ENCODE data around the gene FCHO2. TPM values are rescaled to one million over a fixed set of nuclear protein-coding genes. Genes with fewer than 3 reads are reported as not detected.

FCHO2 gene
- total RNA-seq, 1 experiment from 2014 or later = 16.9 TPM

DNA sequence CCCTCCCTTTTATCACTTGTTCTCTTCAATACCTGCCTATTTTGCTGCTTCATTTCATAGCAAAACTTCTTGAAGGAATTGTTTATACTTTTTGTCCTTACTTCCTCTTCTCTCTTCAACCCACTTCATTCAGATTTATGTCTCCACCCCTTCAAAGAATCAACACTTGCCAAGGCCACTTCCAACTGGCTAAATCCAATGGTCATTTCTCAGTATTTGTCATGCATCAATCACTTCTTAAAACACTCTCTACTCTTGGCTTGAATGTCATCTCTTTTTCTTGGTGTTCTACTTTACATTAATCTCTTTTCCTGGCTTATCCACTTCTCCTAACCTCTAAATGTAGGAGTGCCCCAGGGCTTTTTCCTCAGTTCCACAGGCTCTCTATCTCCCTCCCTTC is 8.3 kb upstream of the FCHO2 start:
- Mint-ChIP-seq H3K9me3 (ENCODE audit: unreplicated experiment) (peaks cover 14% of the 10 kb centered on the region), H3K36me3 (ENCODE audit: insufficient read depth, unreplicated experiment) (no peaks in the 10 kb centered on the region), H3K4me3 (ENCODE audit: unreplicated experiment) (no peak overlapping the region), H3K27me3 (ENCODE audit: insufficient read depth, unreplicated experiment) (no peaks in the 10 kb centered on the region), H3K27ac (ENCODE audit: low read depth, unreplicated experiment) (no peak overlapping the region), H3K4me1 (ENCODE audit: insufficient read depth, unreplicated experiment) (peaks cover 62% of the 10 kb centered on the region)
- no peak for DNase-seq (ENCODE audit: unreplicated experiment)
- BruUV-seq (replicated peaks) = no TSS peak
- ChIA-PET CTCF (no interaction called here), POLR2A (no interaction called here)
- intact Hi-C loops (cut with micrococcal nuclease) = no loop called here
- TF ChIP-seq, protein P1, sequence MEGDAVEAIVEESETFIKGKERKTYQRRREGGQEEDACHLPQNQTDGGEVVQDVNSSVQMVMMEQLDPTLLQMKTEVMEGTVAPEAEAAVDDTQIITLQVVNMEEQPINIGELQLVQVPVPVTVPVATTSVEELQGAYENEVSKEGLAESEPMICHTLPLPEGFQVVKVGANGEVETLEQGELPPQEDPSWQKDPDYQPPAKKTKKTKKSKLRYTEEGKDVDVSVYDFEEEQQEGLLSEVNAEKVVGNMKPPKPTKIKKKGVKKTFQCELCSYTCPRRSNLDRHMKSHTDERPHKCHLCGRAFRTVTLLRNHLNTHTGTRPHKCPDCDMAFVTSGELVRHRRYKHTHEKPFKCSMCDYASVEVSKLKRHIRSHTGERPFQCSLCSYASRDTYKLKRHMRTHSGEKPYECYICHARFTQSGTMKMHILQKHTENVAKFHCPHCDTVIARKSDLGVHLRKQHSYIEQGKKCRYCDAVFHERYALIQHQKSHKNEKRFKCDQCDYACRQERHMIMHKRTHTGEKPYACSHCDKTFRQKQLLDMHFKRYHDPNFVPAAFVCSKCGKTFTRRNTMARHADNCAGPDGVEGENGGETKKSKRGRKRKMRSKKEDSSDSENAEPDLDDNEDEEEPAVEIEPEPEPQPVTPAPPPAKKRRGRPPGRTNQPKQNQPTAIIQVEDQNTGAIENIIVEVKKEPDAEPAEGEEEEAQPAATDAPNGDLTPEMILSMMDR (IDR thresholded peaks at IDR 0.05; ENCODE audit: unreplicated experiment) = no peak

DNA sequence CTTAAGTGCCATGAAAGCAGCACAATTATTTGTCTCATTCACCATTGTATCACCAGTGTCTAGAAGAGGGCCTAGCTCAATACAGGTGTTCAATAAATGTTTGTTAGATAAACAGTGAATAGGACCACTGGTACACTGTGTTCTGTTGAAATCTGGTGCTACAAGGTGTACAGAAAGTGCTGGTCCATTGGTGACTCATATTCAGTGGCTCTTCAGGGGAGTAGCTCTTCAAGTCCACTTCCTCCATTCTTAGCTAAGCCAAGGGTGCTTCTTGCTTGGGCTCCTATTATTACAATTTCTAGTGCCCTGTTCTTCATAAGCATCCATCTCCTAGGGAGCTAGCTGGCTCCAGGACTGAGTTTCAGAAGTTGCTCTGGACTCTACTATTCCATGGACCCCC is 6.4 kb upstream of the FCHO2 start:
- TF ChIP-seq, protein P1 (IDR thresholded peaks at IDR 0.05; ENCODE audit: unreplicated experiment) = no peak
- intact Hi-C loops (cut with micrococcal nuclease) = no loop called here
- peak; percentile 27 for DNase-seq (ENCODE audit: unreplicated experiment)
- CTCF ChIA-PET = interaction anchor here (0.7 to 1.0 kb wide), 2 partner anchors 37 to 148 kb away, joined by 3 to 4 read pairs; no protein-coding TSS in a partner anchor
- H3K4me3 Mint-ChIP-seq (ENCODE audit: unreplicated experiment) = peak overlapping the region; percentile 12
- no peaks in the 10 kb centered on the region for H3K27me3 Mint-ChIP-seq (ENCODE audit: insufficient read depth, unreplicated experiment)
- POLR2A ChIA-PET = interaction anchor here (0.8 to 1.5 kb wide), 4 partner anchors 13 to 99 kb away, joined by 3 to 4 read pairs (median 3); no protein-coding TSS in a partner anchor
- BruUV-seq (replicated peaks) = no TSS peak
- peak overlapping the region; percentile 90 for H3K27ac Mint-ChIP-seq (ENCODE audit: low read depth, unreplicated experiment)
- H3K4me1 Mint-ChIP-seq (ENCODE audit: insufficient read depth, unreplicated experiment) = peaks cover 65% of the 10 kb centered on the region
- H3K36me3 Mint-ChIP-seq (ENCODE audit: insufficient read depth, unreplicated experiment) = no peaks in the 10 kb centered on the region
- H3K9me3 Mint-ChIP-seq (ENCODE audit: unreplicated experiment) = peaks cover 14% of the 10 kb centered on the region

DNA sequence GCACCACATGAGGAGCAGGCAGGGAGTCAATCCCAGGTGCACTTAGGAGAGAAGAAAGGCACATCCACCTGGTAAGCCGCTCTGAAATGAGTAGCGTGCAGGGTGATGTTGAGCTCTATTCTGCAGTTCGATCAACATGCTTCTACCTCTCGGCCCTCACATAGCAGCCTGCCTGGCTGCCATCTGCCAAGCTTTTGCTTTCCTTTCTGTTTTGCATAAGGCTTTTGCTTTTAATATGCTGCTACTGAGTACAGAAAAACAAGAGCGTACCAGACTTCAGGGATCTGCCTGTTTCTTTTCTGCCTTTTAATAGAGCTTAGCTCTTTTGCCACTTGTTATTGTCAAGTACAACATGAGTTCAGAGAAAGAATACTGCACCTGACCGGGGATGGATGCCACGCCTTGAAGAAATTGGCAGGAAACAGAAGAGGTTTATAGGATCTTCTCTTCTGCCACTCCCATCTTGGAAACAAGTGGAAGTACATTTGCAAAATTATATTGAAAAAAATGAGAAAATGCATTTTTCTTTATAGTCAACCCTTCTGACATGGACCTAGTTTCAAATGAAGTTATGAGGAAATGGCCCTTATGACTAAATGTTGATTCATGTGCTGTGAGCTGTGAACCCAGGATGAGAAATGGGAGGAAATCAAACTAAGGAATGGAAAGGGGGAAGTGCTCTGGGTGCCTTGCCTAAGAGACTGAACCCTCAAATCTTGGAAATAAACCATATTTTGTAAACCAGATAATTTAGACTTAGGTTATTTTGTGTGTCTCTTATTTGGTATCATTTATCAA is 4.0 kb upstream of the FCHO2 start:
- CTCF ChIA-PET = interaction anchor here (0.7 to 1.0 kb wide), 2 partner anchors 52 to 585 kb away, joined by 3 to 4 read pairs; no protein-coding TSS in a partner anchor
- Mint-ChIP-seq H3K27me3 (ENCODE audit: insufficient read depth, unreplicated experiment) (no peaks in the 10 kb centered on the region), H3K9me3 (ENCODE audit: unreplicated experiment) (peaks cover 14% of the 10 kb centered on the region), H3K4me3 (ENCODE audit: unreplicated experiment) (peak overlapping the region; percentile 37), H3K27ac (ENCODE audit: low read depth, unreplicated experiment) (peak overlapping the region; percentile 72), H3K4me1 (ENCODE audit: insufficient read depth, unreplicated experiment) (peaks cover 62% of the 10 kb centered on the region), H3K36me3 (ENCODE audit: insufficient read depth, unreplicated experiment) (peaks cover 7% of the 10 kb centered on the region)
- TF ChIP-seq, protein P1 (IDR thresholded peaks at IDR 0.05; ENCODE audit: unreplicated experiment) = no peak
- no TSS peak for BruUV-seq (replicated peaks)
- DNase-seq (ENCODE audit: unreplicated experiment) = peak; percentile 88
- POLR2A ChIA-PET = interaction anchor here (0.7 to 1.7 kb wide), 9 partner anchors 9 to 1306 kb away, joined by 3 to 5 read pairs (median 4); partner anchors contain the start of gene BTF3
- intact Hi-C loops (cut with micrococcal nuclease) = loop anchor here (10.0 kb wide), 1 partner anchor 503 kb away; no protein-coding TSS in a partner anchor

DNA sequence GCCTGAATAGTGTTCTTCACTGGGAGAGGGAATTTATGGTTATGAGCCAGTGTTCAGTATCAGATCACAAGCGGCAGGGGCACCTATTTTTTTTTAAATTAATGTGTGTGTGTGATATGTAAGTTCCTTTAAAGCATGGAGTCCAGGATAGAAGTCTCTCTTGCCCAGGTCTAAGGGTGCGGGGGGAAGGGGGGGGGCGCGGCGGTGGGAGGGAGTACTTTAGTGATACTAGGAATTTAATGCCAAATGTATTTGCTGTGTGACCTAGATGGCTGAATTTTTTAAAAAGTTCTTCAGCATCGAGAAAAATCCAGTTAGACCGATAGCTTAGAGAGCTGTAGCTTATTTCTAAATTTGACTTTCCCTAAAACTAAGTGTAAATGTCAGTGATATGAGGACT is 1.5 kb upstream of the FCHO2 start:
- Mint-ChIP-seq H3K4me3 (ENCODE audit: unreplicated experiment) (peak overlapping the region; percentile 86), H3K27me3 (ENCODE audit: insufficient read depth, unreplicated experiment) (no peaks in the 10 kb centered on the region), H3K4me1 (ENCODE audit: insufficient read depth, unreplicated experiment) (peaks cover 50% of the 10 kb centered on the region), H3K9me3 (ENCODE audit: unreplicated experiment) (no peaks in the 10 kb centered on the region), H3K27ac (ENCODE audit: low read depth, unreplicated experiment) (peak overlapping the region; percentile 99), H3K36me3 (ENCODE audit: insufficient read depth, unreplicated experiment) (peaks cover 7% of the 10 kb centered on the region)
- intact Hi-C loops (cut with micrococcal nuclease) = loop anchor here (1.0 to 10.0 kb wide), 2 partner anchors 32 to 500 kb away; no protein-coding TSS in a partner anchor
- CTCF ChIA-PET = interaction anchor here (0.6 to 2.0 kb wide), 3 partner anchors 28 to 262 kb away, joined by 3 to 6 read pairs (median 3); no protein-coding TSS in a partner anchor
- no peak for DNase-seq (ENCODE audit: unreplicated experiment)
- POLR2A ChIA-PET = interaction anchor here (0.6 to 5.2 kb wide), 13 partner anchors 10 to 610 kb away, joined by 3 to 48 read pairs (median 6); partner anchors contain the start of gene BTF3
- TF ChIP-seq, protein P1 (IDR thresholded peaks at IDR 0.05; ENCODE audit: unreplicated experiment) = no peak
- BruUV-seq (replicated peaks) = no TSS peak

All from MCF 10A (cell line).